TTC549 (cell line): ENCODE results near the gene BCOR.

Experiments used
- FAIRE-seq: peaks from 2 replicates; lab custom pipeline; 2012; peaks lifted over from hg19 to GRCh38; lab: Jason Lieb, UNC

Gene BCOR

GRCh38 chrX:40063555-40063954, 34.2 kb downstream of the BCOR start:
- no peak for FAIRE-seq

- FAIRE-seq, result no peak
Measured at GRCh38 chrX:40062525-40063155, 35.1 kb downstream of the BCOR start.

- no peak for FAIRE-seq
Measured at GRCh38 chrX:40061871-40062524, 35.8 kb downstream of the BCOR start.

GRCh38 chrX:40061005-40061404, 36.8 kb downstream of the BCOR start:
- no peak for FAIRE-seq

GRCh38 chrX:40060356-40060845, 37.4 kb downstream of the BCOR start:
- FAIRE-seq, result no peak

- no peak for FAIRE-seq
Measured at GRCh38 chrX:40058719-40059118, 39.0 kb downstream of the BCOR start.

GRCh38 chrX:40057405-40057804, 40.4 kb downstream of the BCOR start:
- FAIRE-seq, result no peak

GRCh38 chrX:40056420-40056819, 41.3 kb downstream of the BCOR start:
- FAIRE-seq, result no peak

GRCh38 chrX:40055495-40055894, 42.3 kb downstream of the BCOR start:
- no peak for FAIRE-seq

- no peak for FAIRE-seq
Measured at GRCh38 chrX:40054793-40055192, 43.0 kb downstream of the BCOR start.

GRCh38 chrX:40050532-40050931, 47.2 kb downstream of the BCOR start:
- FAIRE-seq, result no peak

- no peak for FAIRE-seq
Measured at GRCh38 chrX:40049084-40049641, 48.6 kb downstream of the BCOR start.

GRCh38 chrX:40047485-40047884, 50.3 kb downstream of the BCOR start:
- FAIRE-seq, result no peak

GRCh38 chrX:40043895-40044294, 53.9 kb downstream of the BCOR start:
- no peak for FAIRE-seq

GRCh38 chrX:40041915-40042314, 55.8 kb downstream of the BCOR start:
- FAIRE-seq, result no peak

GRCh38 chrX:40040686-40041461, 56.9 kb downstream of the BCOR start:
- no peak for FAIRE-seq

- no peak for FAIRE-seq
Measured at GRCh38 chrX:40039887-40040286, 57.9 kb downstream of the BCOR start.

- no peak for FAIRE-seq
Measured at GRCh38 chrX:40037367-40037766, 60.4 kb downstream of the BCOR start.

- FAIRE-seq, result no peak
Measured at GRCh38 chrX:40035726-40036125, 62.0 kb downstream of the BCOR start.

GRCh38 chrX:40031911-40032310, 65.8 kb downstream of the BCOR start:
- FAIRE-seq, result no peak

GRCh38 chrX:40030205-40030604, 67.6 kb downstream of the BCOR start:
- no peak for FAIRE-seq

GRCh38 chrX:40022421-40022820, 75.3 kb downstream of the BCOR start:
- no peak for FAIRE-seq

GRCh38 chrX:40021647-40022046, 76.1 kb downstream of the BCOR start:
- no peak for FAIRE-seq
